C4-2B (cell line): ENCODE data around the gene TRIO.

Experiments
- CTCF ChIP-seq: fragments of 450-650 bp; conservative IDR thresholded peaks from 2 replicates; pipeline ENCODE4 v1.5.1; 2017; ENCODE audit warnings: mild to moderate bottlenecking
- ZFX ChIP-seq: fragments of 450-650 bp; IDR thresholded peaks from 2 replicates; pipeline ENCODE4 v1.6.1; 2017

- TF ChIP-seq CTCF (no peak), ZFX (no peak)
These were observed 7.5 kb upstream of the TRIO start for GRCh38 chr5:14135621-14136020.
